NK-92 treated with Interleukin-12 subunit alpha and Interleukin-12 subunit beta, amount 100 ng/mL, for 24 hours (cell line): ENCODE measurements around the gene ALX4.

Source experiments
- DNase-seq: peaks from one replicate; lab custom pipeline; 2025; lab: John Stamatoyannopoulos, UW

Gene ALX4

DNA sequence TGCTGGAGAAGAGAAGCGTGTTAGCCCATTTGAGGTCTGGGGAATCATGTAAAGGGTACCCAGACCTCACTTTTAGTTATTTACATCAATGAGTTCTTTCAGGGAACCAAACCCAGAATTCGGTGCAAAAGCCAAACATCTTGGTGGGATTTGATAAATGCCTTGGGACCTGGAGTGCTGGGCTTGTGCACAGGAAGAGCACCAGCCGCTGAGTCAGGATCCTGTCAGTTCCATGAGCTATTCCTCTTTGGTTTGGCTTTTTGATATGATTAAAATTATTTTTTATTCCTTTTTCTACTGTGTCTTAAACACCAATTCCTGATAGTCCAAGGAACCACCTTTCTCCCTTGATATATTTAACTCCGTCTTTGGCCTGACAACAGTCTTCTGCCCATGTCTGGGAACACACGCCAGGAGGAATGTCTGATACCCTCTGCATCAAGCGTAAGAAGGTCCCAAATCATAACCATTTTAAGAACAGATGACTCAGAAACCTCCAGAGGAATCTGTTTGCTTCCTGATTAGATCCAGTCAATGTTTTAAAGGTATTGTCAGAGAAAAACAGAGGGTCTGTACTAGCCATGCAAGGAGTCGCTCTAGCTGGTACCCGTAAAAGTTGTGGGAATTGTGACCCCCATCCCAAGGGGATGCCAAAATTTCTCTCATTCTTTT is 65.2 kb downstream of the ALX4 start:
- no peak for DNase-seq

DNA sequence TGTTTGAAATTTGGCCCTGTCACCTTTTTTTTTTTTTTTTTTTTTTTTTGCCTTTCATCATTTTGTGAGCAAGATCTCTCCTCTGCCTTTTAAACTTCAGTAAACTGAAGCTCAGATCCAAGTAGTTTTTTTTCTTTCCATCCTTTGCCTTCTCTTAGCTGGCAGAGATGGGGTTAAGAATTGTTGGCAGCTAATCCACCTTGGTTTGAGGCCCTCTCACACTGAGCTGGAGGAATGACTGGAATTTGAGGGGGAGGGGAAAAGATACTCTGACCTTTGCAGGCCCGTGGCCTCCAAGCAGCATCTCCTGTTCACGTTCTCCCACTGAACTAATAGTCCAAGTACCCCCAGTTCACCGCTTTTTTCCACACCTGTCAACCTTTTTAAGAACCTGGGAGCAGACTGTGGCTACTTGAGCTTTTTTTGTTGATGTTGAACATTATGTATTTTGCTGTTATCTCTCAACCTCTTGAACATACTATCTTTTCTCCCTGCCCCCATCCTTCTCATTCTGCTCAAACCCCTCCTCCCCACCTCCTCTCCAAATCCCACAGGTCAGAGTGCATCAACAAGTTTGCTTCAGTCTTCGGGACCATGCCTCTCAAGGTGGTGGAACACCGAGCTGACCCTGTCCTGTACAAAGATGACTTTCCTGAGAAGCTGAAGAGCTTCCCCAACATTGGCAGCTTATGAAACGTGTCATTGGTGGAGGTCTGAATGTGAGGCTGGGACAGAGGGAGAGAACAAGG is 66.2 kb downstream of the ALX4 start:
- no peak for DNase-seq

DNA sequence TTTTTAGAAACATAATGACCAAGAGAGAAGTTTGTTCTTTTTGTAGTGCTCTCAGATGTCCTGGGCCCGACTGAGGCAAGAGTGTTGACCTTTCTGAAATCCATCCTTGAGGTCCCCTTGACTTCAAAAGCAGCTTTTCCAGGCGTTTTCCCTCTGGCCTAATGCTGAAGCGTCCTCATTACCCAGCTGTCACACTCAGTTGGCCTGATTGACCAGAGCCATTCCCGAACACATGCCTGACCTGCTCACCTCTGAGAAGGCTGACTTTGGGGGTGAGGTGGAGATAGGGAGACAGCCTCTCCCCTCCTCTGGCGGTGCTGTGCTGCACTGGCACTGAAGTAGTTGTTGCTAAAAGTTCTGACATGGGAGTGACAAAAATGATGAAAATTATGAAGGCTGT is 66.9 kb downstream of the ALX4 start:
- no peak for DNase-seq

DNA sequence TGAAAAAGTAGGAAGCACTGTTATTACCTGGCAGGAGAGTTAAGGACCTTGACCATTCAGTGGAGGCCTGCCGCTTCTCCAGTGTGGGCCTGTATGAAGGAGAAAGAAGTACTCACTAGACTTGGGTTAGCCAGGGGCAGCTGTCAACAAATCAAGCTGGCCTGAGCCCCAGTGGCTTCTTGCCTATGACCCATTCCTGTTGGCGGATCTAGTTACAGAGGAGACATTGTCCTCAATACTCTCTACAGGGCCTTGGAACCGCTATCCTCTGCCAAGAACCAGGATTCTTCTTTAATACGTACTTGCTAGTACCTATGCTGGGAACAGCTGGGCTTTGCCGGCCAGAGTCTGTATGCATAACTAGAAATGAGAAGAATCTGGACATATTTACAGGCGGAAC is 68.1 kb downstream of the ALX4 start:
- DNase-seq: no peak

DNA sequence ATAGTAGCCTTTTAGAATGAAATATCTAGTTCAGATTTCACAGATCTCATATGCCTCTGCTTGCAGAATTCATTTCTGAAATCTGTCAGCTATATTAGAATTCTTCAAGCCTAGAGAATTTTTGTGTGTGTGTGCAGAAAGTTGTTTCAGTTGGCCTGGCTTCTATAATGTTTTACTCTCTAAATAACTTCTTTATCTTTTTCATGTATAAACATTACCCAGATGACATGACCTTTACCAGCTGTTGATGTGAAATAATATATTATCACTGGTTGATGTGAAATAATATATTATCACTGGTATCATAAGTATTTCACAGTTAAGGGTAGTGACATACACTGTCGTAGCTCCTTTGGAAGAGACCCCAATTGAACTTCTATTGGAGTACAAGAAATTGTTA is 72.8 kb downstream of the ALX4 start:
- DNase-seq: no peak

DNA sequence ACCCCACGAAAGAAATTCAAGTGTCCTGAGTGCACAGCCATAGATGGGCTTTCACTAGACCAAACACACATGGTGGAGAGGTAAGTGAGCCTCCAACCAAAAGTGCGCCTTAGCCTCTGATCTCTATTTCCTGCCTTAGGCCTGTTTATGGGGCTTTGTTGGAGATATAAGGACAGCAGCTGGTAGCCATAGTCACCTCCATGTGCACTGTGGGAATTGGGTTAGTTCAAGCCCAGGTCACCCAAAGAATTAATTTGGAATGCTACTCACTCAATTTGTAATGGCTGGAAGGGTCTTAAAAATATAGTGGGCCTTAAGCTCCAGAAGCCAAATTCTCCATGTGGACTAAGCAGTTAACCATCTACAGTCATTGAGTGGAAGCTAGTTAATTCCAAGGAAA is 73.6 kb downstream of the ALX4 start:
- no peak for DNase-seq

DNA sequence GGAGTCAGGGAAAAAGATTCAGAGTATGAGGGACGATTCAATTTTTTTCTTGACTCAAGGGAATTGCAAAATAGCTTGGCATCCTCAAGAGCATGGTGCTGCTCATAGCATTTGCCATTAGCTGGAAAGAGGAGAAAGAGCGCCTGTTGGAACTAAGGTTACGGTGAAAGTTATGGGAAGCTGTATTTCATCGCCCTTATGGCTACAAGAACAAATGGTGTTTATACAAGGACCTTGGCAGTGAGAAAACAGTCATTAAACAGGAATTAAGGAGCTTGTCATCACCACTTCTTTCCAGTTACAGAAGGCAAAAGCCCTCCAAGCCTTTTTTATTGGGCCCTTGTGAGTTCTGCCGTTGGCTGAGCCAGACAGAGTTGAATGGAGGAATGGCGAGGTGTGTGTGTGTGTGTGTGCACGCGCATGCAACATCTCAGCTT is 74.2 kb downstream of the ALX4 start:
- no peak for DNase-seq

DNA sequence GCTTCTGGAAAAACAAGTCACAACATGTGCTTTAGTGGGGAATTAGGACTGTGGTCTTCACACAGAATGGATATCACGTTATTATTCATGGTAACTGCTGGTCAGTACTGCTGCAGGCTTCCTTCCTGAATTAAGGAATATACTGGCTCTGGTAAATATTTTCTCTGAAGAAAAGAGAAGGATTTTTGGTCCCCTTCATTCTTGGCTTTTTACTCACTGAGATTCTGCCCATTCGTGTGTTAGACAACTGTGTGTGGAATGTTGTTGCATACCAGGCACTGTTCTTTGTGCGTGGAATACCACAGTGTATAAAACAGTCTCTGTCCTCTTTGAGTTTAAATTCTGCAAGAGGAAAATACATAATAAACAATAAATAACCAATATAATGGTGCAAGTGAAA is 80.3 kb downstream of the ALX4 start:
- DNase-seq: no peak

DNA sequence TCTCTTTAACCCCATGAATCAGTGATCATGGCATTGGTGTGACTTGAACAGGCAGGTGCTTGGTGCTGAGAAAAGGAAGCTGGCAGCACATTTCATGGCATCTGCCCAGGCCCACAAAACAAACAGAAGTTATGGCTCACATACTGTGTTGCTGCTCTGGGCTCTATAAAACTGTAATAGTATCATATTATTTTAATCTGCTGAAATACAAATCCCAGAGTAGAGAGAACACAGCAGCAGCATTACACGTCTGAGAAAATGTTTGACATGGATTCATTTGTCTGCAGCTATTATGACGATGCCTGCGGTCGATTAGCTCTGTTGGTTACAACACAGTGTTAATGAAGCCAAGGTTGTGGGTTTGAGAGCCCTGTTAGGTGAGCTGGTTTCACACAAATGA is 80.8 kb downstream of the ALX4 start:
- no peak for DNase-seq

DNA sequence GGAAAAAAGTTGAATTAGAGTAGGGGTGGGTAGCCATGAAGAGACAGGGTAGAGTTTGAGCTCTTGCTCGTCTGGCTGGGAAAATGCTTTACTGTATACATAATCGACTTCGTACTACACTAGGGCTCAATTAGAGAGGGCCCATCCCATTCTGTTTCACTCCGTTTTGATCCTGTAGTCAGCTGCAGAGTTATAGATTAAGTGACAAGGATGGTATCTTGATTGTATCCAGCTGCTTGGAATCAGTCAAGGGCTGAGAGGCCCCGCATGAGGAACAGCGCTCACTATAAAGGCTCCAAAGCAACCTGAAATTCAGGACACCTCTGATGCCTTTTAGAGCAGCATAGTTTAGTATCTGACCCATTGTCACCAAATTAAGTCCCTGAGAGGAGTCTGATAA is 81.6 kb downstream of the ALX4 start:
- no peak for DNase-seq

DNA sequence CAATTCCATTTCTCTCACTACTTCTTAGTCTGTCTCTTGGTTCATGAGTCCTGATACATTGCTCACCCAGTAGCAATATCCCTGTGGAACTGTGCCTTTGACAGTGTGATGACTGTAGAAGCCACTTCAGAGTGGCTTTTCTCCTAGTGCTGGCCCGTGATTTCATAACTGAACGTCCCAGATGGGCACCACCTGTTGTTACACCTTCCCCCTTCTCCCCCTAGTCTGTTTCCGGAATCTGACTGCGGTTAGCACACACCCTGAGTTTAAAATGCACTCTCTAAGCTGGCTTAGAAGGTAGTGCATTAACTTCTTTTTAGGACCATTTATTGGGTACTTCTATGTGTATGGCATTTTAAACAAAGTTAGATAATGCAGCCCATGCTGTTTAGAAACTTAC is 83.0 kb downstream of the ALX4 start:
- DNase-seq: no peak

DNA sequence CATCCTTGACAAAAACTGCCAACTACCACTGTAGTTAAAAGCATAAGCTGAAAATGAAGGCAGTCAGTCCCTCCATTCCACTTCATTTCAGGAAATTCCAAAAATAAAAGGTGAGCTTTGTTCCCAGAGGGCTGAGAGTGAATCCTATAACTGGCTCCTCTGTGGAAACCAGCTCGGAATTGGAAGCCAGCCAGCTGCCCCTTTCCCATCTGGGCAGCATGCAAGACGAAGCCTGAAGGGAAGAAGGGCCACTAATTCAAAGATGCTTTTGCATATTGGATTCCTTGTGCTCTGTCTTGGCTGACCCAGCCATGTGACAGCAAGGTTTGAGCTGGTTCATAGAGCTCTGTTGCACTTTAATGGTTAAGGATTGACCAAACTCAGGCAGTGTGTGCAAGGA is 83.4 kb downstream of the ALX4 start:
- DNase-seq: no peak

DNA sequence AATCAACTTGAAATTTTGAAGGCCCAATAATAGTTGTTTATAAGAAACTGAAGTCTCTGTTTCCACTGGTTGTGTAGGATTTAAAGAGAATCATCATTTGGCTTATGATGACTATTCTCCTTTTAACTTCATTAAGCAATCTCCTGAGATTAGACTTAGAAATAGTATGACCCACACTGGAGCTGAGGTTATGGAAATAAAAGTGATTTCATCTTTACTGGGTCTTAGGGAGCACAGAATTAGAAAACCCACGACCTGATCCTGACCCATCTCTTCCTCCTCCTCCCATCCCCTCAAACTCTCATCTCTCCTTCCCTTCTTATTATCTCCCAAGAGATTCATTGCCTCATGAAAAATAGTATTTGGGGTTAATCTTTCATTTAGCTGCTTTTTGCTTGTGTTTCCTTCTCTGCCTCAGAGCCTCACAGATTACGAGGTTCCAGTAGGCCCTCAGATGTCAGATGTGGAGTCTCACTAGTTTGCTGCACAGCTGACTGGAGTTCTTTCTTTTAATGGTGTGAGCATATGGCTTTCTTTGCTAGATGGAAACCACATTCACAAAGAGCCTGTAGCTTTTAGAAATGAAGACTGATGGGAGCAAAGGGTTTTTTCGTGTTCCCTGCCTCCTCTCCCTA is 85.0 kb downstream of the ALX4 start:
- no peak for DNase-seq

DNA sequence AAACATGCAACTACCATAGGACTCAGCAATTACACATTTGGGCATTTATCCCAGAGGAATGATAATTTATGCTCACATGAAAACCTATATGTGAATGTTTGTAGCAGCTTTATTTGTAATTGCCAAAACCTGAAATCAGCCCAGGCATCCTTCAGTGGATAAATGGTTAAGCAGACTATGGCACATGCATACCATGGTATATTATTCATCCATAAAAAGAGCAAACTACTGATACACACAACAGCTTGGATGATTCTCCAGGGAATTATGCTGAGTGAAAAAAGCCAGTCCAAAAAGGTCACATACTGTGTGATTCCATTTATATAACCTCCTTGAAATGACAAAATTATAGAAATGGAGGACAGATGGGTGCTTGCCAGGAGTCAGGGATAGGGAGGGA is 86.7 kb downstream of the ALX4 start:
- DNase-seq: no peak

DNA sequence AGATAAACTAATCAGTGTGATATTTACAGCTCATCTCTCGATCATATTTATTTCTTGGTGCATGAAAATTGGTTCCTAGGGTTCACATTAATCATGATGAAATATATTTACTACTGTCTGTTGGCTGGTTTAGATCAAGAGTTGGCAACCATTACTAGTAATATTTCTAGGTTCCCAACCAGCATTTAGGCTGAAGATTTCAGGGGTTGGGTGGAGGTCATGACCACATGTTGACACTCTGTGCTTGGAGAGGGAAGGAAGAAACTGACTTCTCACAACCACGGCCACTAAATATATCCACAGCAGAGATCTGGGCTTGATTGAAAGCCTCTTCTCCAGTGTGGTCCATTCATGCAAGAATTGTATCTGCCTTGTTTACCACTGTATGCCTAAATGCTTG is 87.9 kb downstream of the ALX4 start:
- no peak for DNase-seq

DNA sequence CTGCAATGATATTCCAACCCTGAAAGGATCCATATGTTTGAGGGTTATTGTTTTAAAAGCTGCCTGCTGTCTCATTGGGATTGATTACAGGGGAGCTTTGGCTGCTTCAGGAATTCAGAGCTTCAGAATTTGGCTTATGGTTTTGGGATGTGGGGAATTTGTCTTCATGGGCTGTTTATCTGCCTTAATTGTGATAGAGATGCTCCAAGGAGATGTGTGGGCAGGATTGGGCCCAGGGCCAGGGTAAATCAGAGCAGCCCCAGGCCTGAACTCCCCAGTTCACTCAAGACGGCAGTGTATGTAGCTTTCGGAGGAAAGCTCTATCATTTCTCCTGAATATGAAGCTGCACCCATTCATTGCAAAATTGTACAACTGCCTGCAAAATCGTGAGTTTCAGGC is 88.5 kb downstream of the ALX4 start:
- no peak for DNase-seq

DNA sequence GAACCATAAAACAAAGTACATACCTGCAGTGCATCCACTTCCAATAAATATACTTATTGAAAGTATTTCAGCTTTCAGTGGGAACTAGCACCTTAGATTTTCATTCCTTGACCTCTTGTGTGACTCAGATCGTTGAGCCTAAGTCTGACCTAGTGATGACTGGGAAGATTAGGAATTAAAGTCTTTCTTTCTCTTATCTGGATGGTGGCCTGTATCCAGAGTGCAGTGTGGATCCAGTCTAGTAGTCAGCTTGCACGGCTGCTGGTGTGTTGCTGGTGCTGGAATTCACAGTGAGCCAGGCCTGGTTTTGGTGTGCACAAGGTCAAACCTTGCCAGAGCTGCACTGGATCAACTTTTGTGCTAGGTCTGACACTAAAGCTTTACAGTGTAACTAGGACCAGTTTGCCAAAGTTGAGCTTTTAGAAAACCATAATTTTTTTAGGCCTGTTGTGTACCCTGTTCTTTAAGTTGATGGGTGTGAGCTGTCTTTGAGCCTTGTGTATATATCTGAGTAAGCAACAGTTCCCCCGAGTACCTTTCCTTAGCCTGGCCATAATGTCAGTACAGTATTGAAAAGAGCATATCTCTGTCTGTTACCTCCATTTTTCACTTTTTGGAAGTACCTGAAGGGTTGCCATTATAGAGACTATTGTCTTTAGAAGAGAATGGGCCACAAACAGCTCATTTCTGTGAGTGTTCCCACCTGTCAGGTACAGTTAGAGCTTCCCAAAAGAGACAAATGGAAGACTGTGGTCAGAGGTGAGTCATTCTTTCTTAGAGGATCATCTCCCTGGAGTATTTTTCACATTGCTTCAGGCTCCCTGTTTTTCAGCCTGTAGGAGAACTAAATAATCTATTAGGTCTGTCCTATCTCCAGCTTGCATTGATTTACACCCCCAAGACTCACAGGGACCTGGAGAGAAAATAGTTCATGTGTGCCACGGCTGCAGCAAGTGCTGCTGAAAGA is 89.8 kb downstream of the ALX4 start:
- DNase-seq: no peak

DNA sequence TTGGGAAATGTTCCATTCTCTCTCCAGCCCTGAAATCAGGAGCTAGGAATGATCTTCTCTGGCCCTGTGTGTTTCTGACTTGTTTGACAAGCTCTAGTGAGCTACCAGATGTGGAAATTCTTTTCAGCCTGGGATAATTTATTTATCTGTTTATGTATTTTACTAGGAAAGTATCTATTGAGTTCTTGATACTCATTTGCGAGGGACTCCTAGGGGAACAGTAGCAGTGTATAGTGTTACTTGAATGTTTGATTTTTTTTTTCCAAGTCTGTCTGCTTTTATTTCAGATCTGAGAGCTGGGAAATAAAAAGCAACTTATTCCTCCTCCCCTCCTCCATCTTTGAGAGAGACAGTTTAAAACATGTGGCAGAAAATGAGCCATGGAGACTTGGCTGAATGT is 92.5 kb downstream of the ALX4 start:
- no peak for DNase-seq

DNA sequence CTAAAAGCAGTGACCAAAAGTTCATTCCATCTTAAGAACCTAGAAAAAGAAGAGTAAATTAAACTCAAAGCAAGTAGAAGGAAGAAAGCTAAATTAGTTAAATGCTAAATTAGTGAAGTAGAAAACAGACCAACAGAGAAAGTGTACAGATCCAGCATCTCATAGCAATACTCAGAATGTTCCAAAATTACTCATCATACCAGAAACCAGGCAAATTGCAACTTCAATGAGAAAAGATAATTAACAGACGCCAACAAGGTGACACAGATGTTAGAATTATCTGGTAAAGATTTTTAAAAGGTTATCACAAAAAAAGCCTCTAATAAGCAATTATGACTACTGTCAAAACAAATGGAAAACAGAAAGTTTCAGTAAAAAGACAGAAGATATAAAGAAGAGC is 96.8 kb downstream of the ALX4 start:
- no peak for DNase-seq

DNA sequence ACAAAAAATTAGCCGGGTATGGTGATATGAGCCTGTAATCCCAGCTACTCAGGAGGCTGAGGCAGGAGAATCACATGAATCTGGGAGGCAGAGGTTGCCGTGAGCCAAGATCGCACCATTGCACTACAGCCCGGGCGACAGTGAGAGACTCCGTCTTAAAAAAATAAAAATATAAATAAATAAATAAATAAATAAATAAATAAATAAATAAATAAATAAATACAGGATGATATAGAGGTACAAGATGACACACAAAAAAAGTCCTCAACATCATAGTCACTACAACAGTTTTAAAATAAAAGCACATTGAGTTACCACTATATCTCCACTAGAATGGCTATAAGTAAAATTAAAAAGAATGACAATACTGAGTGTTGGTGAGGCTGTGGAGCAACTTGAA is 97.8 kb downstream of the ALX4 start:
- DNase-seq: no peak
